Mammary epithelial cell (primary cell): ENCODE measurements around the gene GABRA4.

Source experiments
- EZH2 ChIP-seq: IDR thresholded peaks from 2 replicates; pipeline ENCODE4 v1.6.1; 2012; ENCODE audit warnings: low read length, inconsistent platforms, borderline replicate concordance
- TF ChIP-seq, protein P1 (sequence below), 2 donors: IDR thresholded peaks in 1 of 2; conservative IDR thresholded peaks in 1 of 2; 2 replicates each; pipeline ENCODE4 v1.5.1; 2011 to 2012; ENCODE audit warnings: inconsistent platforms in 2 of 2, low read length in 2 of 2, mild to moderate bottlenecking in 2 of 2, control low read depth in 1 of 2, low read depth in 1 of 2; ENCODE audit not compliant: insufficient read depth in 1 of 2; ENCODE audit errors: extremely low read depth in 1 of 2

DNA sequence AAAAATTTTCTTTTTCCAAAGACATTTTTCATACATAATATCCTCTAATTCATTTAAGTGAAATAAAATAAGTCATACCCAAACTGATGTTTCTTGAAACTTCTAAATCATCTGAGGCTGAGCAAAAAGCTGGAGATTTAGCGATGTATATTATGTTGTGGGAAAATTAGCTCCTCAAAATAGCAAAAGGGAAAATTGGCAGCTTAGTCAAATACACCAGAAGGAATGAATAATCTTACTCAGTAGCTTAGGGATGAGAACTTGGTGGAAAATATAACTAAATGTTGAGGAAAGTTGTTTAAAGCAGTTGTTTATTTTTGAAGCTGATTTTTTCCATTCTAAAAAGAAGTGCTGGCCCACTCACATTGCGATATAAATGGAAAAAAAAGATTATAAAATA is 40.9 kb downstream of the GABRA4 start:
- TF ChIP-seq, protein P1, sequence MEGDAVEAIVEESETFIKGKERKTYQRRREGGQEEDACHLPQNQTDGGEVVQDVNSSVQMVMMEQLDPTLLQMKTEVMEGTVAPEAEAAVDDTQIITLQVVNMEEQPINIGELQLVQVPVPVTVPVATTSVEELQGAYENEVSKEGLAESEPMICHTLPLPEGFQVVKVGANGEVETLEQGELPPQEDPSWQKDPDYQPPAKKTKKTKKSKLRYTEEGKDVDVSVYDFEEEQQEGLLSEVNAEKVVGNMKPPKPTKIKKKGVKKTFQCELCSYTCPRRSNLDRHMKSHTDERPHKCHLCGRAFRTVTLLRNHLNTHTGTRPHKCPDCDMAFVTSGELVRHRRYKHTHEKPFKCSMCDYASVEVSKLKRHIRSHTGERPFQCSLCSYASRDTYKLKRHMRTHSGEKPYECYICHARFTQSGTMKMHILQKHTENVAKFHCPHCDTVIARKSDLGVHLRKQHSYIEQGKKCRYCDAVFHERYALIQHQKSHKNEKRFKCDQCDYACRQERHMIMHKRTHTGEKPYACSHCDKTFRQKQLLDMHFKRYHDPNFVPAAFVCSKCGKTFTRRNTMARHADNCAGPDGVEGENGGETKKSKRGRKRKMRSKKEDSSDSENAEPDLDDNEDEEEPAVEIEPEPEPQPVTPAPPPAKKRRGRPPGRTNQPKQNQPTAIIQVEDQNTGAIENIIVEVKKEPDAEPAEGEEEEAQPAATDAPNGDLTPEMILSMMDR (conservative IDR thresholded peaks at IDR 0.05 in 1 of 2, IDR thresholded peaks at IDR 0.05 in 1 of 2; ENCODE audit: extremely low read depth in 1 of 2, insufficient read depth in 1 of 2, low read depth in 1 of 2, low read length in 2 of 2) = no peak
- no peak for TF ChIP-seq EZH2
